Skeletal muscle satellite cell (primary cell): ENCODE data around the gene NPTXR.

Experiments used
- H3K27me3 ChIP-seq: 2 replicates; pipeline ENCODE4 v1.7.0; 2013; ENCODE audit warnings: low read length; ENCODE audit not compliant: control insufficient read depth, insufficient read depth
- H3K36me3 ChIP-seq: 2 replicates; pipeline ENCODE4 v1.7.0; 2013; ENCODE audit warnings: mild to moderate bottlenecking, control low read depth, low read length; ENCODE audit not compliant: insufficient read depth
- H3K4me1 ChIP-seq: 2 replicates; pipeline ENCODE4 v1.7.0; 2013; ENCODE audit warnings: low read length; ENCODE audit not compliant: control insufficient read depth, insufficient read depth
- H3K4me2 ChIP-seq: 2 replicates; pipeline ENCODE4 v1.7.0; 2013; ENCODE audit warnings: mild to moderate bottlenecking, low read length
- H3K4me3 ChIP-seq: 2 replicates; pipeline ENCODE4 v1.7.0; 2013; ENCODE audit warnings: low read length
- H3K9ac ChIP-seq: 2 replicates; pipeline ENCODE4 v1.7.0; 2013; ENCODE audit warnings: mild to moderate bottlenecking, low read depth, low read length, moderate library complexity
- H3K9me3 ChIP-seq: replicated peaks from 2 replicates; pipeline ENCODE4 v1.7.0; 2013; ENCODE audit warnings: mild to moderate bottlenecking, control low read depth, low read length

Gene NPTXR

DNA sequence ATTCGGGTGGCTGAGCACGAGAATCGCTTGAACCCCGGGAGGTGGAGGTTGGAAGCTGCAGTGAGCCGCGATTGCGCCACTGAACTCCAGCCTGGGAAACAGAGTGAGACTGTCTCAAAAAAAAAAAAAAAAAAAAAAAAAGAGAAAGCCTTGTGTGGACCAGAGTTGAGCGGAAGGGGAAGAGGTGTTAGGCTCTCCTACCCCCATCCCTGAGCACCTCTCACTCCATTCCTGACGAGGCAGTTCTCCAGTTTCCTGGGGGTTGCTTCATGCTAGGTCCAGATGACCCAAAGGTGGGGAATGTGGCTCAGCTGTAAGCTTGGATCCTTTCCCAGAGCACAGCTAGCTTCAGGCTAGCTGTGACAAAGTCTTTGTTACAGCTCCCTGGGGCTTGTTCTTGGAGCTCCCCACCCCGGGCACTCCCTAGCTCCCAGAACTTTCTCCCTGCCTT lies 41.1 kb downstream of the NPTXR start:
- no peaks in the 10 kb centered on the region for H3K9me3 ChIP-seq
- no peak overlapping the region for H3K4me3 ChIP-seq
- H3K36me3 ChIP-seq = no peaks in the 10 kb centered on the region
- no peak overlapping the region for H3K9ac ChIP-seq
- H3K27me3 ChIP-seq = peaks cover 33% of the 10 kb centered on the region
- no peak overlapping the region for H3K4me2 ChIP-seq
- H3K4me1 ChIP-seq = peaks cover 8% of the 10 kb centered on the region

DNA sequence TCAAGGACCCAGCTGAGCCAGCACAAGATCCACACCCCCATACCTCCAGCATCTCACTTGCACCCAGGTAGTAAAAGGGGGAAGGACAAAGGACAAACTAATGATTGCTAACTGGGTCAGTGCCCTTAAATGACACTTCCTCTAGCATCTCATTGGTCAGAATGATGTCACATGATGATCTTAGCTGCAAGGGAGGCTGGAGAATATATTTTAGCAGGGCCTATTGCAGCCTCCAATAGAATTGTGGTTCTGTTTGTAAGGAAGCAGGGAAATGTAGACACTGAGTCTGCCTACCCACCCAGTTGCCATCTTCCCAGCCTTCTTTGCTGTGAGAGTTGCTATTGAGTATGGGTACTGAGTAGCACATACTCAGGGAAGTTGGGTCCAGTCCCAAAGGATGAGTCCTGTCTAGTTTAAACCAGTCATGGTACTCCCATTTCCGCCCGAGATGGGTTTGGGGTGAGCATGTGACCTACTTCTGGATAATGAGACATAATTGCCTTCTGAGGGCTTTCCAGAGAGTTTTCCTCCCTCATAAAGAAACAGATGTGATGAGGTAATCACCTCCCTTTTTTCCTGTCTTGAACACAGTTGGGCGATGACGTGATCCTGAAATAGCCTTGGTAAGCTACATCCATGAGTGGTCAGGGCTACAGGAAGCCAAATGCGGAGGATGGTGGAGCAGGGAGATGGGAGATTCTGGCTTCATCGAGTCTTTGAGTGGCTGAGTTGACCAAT lies 44.4 kb downstream of the NPTXR start:
- no peaks in the 10 kb centered on the region for H3K9me3 ChIP-seq
- H3K4me3 ChIP-seq = no peak overlapping the region
- no peak overlapping the region for H3K4me2 ChIP-seq
- H3K9ac ChIP-seq = no peak overlapping the region
- peaks cover 48% of the 10 kb centered on the region for H3K27me3 ChIP-seq
- H3K4me1 ChIP-seq = peaks cover 8% of the 10 kb centered on the region
- H3K36me3 ChIP-seq = no peaks in the 10 kb centered on the region

DNA sequence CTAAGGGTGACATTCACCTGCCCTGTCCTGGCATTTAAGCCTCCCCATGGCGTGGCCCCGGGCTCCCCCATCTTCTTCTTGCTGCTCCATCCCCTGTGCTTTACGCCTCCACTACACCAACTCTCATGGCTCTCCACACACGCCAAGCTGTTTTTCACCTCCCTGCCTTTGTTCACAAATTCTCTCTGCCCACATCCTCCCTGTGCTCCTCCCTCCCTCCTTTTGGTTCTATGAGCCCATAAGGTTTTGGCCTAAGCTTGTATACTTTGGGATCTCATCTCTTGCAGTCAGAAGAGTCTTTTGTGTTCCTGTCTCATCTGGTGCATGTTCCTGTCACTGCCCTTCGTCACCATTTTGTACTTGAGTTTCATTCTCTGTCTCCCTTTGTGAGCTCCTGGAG lies 45.3 kb downstream of the NPTXR start:
- H3K4me2 ChIP-seq = no peak overlapping the region
- no peak overlapping the region for H3K9ac ChIP-seq
- H3K9me3 ChIP-seq = no peaks in the 10 kb centered on the region
- H3K4me1 ChIP-seq = peaks cover 11% of the 10 kb centered on the region
- H3K36me3 ChIP-seq = no peaks in the 10 kb centered on the region
- H3K27me3 ChIP-seq = peaks cover 48% of the 10 kb centered on the region
- H3K4me3 ChIP-seq = no peak overlapping the region

DNA sequence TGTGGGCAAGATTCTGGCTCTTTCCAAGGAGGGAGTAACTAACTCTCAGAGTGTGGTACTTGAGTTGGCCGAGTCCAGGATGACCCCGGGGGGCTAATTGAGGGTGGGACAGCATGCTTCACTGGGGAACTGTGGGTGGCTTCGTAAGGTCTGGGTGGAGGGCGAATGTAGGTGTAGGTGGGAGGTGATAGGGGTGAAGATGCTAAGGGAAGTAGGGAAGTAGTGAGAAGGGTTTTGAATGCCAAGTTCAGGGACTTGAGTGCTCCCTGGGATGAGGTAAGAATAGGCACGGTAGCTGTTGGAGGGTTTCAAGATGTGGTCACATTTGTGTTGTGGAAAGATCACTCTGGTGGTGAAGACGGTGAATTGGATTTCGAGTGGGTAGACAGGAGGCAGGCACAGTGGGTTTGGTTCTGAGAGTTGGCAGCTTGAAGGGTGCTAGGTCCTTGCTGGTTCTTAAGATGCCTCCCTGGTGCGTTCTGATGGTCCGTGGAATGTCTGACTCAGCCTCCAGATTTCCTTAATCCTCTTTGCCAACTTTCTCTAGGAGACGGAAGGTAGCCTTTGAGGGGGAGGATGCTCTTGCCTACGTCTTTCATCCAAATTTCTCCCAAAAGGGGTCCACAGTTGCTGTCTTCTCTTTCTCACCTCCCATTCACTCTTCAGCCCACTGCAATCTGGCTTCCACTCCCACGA lies 47.4 kb downstream of the NPTXR start:
- no peak overlapping the region for H3K4me2 ChIP-seq
- H3K9me3 ChIP-seq = no peaks in the 10 kb centered on the region
- H3K27me3 ChIP-seq = peaks cover 42% of the 10 kb centered on the region
- no peaks in the 10 kb centered on the region for H3K36me3 ChIP-seq
- H3K4me3 ChIP-seq = no peak overlapping the region
- peaks cover 11% of the 10 kb centered on the region for H3K4me1 ChIP-seq
- H3K9ac ChIP-seq = no peak overlapping the region

DNA sequence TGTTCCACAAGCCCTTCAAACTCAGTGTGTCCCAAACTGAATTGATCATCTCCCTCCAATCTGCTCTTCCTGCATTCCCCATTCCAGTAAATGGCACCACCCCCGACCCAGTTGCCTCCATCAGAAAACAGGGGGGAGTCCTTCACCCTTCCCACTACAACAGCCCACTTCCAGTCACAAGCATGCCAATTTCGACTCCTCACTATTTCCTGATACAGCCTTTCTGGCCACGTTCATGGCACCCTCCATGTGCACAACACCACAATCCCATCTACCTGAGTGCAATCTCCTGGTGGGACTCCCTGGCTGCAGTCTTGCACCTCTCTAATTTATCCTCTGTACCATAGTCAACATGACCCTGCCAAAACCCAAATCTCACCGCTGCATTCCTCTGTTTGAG lies 48.3 kb downstream of the NPTXR start:
- Histone ChIP-seq H3K9ac (no peak overlapping the region), H3K4me2 (no peak overlapping the region), H3K4me3 (no peak overlapping the region), H3K4me1 (peaks cover 11% of the 10 kb centered on the region), H3K36me3 (peaks cover 1% of the 10 kb centered on the region), H3K27me3 (peaks cover 35% of the 10 kb centered on the region), H3K9me3 (no peaks in the 10 kb centered on the region)

DNA sequence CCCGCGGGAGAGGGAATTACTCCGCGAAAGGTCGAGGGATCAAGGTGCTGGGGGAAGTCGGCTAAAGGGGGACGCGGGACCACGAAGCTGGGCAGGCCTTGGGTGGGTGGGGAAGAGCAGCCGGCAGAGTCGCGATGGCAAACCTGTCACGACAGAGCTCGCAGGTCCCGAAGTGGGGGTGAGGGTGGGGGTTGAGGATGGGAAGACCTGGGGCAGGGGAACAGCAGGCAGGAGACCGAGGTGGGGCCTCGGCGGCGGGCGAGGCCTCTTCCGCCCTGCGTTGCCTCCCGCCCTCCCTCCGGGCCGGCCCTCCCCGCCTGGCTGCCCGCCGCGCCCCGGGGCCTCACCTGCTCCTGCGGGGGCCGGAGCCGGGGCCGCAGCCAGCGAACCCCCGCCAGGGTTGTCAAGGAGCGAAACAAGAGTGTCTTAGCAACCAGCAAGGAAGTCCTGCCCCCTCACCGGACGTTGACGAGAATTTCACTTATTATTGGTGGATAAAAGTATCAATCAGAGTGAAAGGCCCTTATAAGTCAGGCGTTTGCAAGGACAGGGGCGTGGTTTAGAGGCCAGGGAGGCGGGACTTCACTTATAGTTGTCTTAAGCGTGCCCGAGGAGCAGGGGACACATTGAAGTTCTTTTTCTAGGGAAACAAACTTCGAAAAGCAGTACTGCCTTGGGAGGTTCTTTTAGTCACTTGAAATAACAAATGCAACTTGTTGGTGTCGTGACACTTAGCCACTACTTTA lies 49.9 kb downstream of the NPTXR start, which contains the start of gene DNAL4:
TSS of gene DNAL4 (minus strand) at position 423 of the 746 bp plus-strand sequence. CDS start 11,412 bp downstream, outside the sequence.
- peak within 1 kb of the TSS; percentile 94 for H3K4me2 ChIP-seq
- H3K9me3 ChIP-seq = no peaks in the 10 kb centered on the region
- H3K4me1 ChIP-seq = peaks cover 14% of the 10 kb centered on the region
- peak within 1 kb of the TSS; percentile 82 for H3K4me3 ChIP-seq
- H3K27me3 ChIP-seq = peaks cover 25% of the 10 kb centered on the region
- peak within 1 kb of the TSS; percentile 84 for H3K9ac ChIP-seq
- peaks cover 6% of the 10 kb centered on the region for H3K36me3 ChIP-seq

DNA sequence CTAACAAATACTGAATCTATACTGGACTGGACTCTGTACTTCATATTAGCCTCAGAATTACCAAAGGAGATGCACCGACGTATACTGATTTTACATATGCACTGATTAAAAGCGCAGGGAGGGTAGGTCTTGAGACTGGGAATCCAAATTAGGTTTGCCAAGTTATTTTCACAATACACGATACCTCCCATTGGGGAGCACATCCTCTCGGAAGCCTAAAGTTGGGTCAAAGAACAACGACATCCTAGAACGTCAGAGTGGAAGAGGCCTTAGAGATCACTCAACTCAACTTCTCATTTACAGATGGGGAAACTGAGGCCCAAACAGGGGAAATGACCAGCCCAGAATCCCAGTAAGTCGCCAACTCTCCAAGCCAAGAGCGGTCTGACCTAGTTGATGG lies 50.5 kb downstream of the NPTXR start:
- Histone ChIP-seq H3K9me3 (no peaks in the 10 kb centered on the region), H3K36me3 (peaks cover 6% of the 10 kb centered on the region), H3K27me3 (peaks cover 20% of the 10 kb centered on the region), H3K4me2 (peak overlapping the region; percentile 94), H3K4me3 (peak overlapping the region; percentile 82), H3K4me1 (peaks cover 20% of the 10 kb centered on the region), H3K9ac (peak overlapping the region; percentile 84)

DNA sequence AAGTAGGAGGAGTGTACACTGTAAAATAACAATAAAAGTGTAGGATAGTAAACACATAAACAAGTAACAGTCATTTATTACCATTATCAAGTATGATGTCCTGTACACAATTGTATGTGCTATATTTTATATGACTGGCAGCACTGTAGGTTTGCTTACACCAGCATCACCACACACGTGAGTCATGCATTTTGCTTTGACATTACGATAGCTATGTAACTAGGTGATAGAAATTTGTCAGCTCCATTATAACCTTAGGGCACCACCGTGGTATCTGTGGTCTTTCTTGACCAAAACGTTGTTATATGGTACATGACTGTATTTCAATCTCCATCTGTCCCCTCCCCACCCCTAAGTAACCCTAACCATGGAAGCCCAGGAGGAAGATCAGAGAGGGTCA lies 51.0 kb downstream of the NPTXR start:
- Histone ChIP-seq H3K9me3 (no peaks in the 10 kb centered on the region), H3K27me3 (peaks cover 15% of the 10 kb centered on the region), H3K4me2 (peak overlapping the region; percentile 94), H3K4me1 (peaks cover 25% of the 10 kb centered on the region), H3K9ac (peak overlapping the region; percentile 84), H3K4me3 (peak overlapping the region; percentile 82), H3K36me3 (peaks cover 6% of the 10 kb centered on the region)

DNA sequence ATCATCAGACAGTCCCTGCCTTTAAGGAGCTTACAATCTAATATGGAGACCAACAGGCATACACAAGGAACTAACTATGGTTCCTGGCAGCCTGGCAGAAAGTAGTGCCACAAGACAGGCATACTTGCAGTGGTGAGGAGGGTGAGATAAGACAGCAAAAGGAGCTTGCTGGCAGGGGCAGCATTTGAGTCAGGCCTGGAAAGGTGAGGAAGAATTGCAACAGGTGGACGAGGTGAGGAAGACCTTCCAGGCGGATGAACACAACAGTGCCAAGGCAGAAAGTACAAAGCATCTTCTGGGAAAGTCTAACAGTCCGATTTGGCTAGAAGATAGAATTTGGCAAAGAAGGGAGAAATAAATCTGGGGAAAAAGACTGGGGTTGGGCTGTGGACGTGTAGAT lies 54.2 kb downstream of the NPTXR start:
- Histone ChIP-seq H3K4me3 (no peak overlapping the region), H3K4me2 (no peak overlapping the region), H3K4me1 (peaks cover 27% of the 10 kb centered on the region), H3K9ac (no peak overlapping the region), H3K9me3 (no peaks in the 10 kb centered on the region), H3K36me3 (peaks cover 6% of the 10 kb centered on the region), H3K27me3 (no peaks in the 10 kb centered on the region)

DNA sequence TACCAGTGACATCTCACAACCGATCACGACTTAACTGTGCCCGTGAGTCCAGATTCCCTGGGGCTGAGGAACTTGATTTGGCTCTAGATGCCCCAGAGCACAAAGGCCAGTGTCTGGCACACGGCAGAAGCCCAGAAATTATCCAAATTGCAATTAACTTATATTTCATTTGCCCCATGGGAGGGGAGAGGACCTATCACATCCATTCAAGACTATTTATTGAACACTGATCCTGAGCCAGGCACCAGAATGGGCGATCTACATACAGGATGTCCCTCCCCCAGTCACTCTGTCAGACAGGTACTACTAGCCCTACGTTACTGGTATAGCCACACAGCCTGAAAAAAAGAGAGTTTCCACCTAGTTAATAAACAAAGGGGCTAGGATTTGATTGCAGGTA lies 55.0 kb downstream of the NPTXR start:
- Histone ChIP-seq H3K27me3 (no peaks in the 10 kb centered on the region), H3K9ac (peak overlapping the region; percentile 15), H3K9me3 (no peaks in the 10 kb centered on the region), H3K4me2 (peak overlapping the region; percentile 39), H3K4me3 (no peak overlapping the region), H3K36me3 (peaks cover 6% of the 10 kb centered on the region), H3K4me1 (peaks cover 23% of the 10 kb centered on the region)

DNA sequence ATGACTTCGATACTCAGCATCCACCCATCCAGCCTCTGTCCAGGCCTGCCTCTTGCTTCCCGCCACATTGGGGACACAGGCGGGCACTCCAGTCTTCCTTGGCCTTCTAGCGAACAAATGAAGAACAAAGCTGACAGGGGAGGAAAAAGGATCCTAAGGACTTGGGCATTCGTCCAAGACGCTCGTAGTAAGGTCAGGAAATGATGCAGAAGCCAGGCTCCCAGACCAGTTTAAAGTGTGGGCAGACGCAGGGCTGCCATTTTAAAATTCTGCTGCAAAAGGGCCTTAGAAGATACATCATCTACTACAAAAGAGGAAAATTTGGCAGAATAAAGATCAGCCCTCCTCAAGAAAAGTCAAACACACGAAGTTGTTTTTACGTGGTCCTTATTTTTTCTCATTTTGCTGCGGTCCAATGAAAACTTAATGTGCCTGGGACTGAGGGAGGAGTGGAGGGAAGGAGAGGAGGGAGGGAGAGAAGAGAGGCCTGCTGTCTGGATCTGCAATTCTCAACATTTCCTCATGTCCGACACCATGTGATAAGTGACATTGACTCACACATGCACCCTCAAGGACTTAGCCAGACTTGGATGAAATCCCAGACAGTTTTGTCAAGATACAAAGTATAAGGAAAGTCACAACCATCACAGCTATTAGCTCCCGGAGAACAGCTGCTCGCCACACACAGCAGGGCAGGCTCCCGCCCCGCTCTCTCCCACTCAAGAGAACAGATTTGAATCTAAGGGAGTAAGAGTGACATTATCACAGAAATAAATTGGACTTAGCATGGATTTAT lies 55.6 kb downstream of the NPTXR start:
- Histone ChIP-seq H3K4me3 (no peak overlapping the region), H3K9me3 (no peaks in the 10 kb centered on the region), H3K9ac (peak overlapping the region; percentile 23), H3K36me3 (peaks cover 6% of the 10 kb centered on the region), H3K4me1 (peaks cover 23% of the 10 kb centered on the region), H3K27me3 (no peaks in the 10 kb centered on the region), H3K4me2 (peak overlapping the region; percentile 39)
